NCI-H345 treated with DMSO at 0.1 percent for 48 hours (cell line): Measurements from ENCODE around the gene RTL5.
"Not testable (repeated sequence)": the region's sequence is repeated elsewhere in the genome, so short reads cannot be mapped to it uniquely, and the experiment has no call there.

Experiments
- DNase-seq: peaks from one replicate; lab custom pipeline; 2025; ENCODE audit not compliant: unreplicated experiment; lab: John Stamatoyannopoulos, UW

RTL5 gene

DNA sequence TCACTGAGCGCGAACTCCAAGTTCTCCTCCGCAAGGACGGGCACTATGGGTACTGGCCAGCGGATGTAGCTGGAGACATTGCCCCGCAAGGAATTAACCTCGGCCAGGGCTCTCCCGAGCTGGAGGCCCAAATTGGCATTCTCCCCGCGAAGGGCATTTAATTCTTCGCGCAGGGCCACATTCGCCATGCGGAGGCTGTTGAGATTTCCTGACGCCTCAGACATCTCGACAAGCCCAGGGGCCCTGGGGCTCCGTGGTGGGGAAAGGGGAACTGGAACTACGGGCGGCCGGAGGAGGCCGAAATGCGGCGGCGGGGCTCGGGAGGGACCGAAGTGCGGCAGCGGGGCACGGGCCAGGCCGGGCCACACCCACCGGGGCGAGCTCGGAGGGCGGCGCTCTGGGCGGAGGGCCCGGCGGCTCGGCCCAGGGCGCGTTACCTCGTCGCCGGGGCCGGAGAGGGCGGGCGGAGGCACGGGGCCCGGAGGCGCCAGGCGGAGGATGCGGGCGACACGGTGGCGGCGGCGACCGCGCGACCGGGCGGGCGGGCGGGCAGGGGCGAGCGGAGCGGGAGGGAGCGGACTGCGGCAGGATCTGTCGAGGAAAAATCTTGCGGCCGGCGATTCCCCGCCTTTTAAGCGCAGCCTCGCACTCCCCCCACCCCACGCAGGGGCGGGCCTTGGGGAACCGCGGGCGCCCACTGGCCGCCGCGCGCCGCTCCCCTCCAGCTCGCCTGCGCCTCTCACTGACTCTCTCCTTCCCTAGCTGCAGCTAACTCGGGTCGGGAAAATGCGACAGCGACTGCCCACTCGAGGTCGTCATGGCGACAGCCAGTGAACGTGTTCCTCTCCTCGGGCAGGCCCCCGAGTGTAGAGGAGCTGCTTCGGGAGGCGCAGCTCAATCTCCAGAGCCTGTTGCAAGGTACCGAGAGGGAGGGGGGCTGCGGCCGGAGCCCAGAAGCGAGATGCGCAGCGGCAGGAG lies at the start of gene RTL5:
Gene RTL5 (minus strand): TSS at position 599 of the 978 bp plus-strand sequence.
- peak; percentile 83 for DNase-seq

DNA sequence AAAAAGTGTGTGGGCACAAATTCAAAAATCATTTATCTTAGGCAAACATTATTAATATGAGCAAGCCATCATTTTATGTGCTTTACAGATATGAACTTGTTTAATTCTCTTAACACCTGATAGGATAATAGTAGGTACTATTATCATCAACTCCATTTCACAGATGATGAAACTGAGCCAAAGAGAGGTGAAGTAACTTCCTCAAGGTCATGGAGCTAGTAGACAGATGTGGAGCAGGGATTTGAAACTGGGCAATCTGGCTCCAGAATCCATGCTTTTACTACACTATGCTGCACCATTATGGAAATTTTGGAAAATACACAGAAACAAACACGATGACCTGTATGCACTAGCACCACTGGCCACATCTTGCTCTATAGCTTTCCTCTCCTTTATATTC lies 48.8 kb upstream of the RTL5 start:
- no peak for DNase-seq

DNA sequence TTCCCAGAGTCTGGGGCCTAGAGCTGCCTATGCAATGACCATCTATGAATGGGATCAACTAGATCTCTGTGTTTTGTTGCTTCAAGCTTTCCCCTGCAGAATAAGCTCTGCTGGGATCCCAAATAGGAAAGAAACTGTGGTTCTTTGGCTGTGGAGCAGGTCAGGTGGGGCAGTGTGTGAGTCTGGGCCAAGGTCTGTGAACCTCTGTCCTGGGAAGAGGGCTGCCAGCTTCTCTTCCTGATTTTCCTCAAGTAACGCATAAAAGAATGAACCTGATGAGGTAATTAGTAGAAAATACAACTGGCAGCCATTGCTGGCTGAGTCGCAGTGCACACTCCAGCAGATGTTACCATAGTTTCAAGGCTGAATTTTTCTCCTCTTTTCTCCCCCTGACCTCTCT lies 45.3 kb upstream of the RTL5 start:
- no peak for DNase-seq

DNA sequence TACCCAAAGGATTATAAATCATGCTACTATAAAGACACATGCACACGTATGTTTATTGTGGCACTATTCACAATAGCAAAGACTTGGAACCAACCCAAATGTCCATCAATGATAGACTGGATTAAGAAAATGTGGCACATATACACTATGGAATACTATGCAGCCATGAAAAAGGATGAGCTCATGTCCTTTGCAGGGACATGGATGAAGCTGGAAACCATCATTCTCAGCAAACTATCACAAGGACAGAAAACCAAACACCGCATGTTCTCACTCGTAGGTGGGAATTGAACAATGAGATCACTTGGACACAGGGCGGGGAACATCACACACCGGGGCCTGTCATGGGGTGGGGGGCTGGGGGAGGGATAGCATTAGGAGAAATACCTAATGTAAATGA lies 44.6 kb upstream of the RTL5 start:
- DNase-seq = not testable (repeated sequence)

DNA sequence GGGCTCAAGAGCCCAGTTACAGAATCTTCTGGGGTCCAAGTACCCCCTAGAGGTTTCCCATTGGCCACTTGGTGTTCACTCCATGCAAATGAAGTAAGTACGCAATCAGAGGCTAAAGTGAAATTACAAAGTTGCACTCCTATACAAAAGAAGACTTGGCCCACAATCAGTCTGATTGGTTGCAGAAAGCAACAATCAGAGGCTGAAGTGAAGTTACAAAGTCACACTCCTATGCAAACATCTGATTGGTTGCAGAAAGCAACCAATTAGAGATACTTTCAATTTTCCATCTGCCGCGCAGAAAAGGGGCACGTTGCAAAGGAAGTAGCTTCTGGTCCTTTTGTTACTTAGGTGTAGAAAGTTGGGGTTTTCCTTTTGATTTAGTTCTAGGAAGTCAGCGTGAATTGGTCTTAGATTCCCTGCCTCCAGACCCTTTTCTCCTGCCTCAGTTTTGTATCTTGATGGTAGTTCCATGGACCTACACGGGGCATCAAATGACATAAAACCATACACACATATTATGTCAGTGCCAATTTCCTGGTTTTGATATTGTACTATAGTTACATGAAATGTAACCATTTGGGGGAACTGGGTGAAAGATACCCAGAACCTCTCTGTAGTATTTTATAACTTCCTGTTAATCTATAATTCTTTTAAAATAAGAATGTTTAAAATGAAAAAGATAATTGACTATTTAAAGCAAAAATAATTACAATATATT lies 37.5 kb upstream of the RTL5 start:
- DNase-seq = no peak

DNA sequence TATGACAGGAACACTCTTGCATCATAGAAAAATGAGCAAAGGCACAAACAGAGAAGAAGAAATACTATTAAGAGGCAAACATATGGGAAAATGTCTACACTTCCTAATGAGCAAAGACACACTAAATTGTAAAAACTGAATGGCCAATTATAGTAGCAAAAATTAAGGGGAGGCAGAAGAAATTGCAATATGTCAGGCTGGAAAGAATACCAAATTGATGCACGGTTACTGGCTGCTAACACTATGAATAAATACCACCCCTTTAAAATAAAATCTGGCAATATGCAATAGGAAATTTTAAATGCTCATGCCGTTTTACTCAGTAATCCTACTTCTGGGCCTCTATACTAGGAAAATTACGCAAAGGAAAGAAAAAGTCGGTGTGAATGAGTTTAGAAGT lies 33.8 kb upstream of the RTL5 start:
- no peak for DNase-seq

DNA sequence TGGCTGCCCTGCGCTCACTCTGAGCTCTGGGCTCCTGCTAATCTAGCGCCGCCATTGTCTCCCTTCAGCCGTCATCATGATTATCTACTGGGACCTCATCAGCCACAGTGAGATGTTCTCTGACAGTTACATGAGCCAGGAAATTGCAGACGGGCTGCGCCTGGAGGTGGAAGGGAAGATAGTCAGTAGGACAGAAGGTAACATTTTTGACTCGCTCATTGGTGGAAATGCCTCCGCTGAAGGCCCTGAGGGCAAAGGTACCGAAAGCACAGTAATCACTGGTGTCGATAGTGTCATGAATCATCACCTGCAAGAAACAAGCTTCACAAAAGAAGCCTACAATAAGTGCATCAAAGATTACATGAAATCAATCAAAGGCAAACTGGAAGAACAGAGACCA lies 28.1 kb upstream of the RTL5 start:
- DNase-seq = no peak

DNA sequence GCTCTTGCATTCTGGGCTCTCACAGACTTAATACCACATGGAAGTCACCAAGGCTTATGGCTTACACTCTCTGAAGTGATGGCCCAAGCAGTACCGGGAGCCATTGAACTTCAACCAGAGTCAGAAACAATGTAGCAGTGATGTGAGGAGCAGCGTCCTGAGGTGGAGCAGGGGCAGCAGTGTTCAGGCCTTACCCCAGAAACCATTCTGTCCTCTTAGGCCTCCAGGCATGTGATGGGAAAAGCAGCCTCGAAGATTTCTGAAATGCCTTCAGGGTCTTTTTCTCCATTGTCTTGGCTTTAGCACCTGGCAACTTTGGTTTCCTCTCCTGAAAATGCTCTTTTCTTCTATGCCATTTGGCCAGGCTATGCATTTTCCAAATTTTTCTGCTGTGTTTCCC lies 27.1 kb upstream of the RTL5 start:
- no peak for DNase-seq

DNA sequence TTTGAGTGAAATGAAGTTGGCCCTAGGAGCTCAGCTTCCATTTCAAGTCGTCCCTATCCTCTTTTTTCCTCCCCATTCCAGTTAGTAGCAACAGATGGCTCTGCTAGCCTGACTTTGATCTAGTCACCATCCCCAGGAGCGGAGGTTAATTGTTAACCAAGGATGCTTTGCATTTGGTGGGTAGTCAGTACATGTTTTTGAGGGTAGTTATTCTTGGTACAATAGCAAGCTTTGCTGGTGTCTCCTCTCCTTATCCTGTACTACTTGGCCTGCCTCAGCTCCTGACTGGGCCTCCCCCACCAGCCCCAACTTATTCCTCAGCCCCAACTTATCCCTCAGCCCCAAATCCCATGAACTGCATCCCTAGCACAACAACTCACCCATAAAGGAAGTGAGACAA lies 14.8 kb upstream of the RTL5 start:
- DNase-seq = no peak

DNA sequence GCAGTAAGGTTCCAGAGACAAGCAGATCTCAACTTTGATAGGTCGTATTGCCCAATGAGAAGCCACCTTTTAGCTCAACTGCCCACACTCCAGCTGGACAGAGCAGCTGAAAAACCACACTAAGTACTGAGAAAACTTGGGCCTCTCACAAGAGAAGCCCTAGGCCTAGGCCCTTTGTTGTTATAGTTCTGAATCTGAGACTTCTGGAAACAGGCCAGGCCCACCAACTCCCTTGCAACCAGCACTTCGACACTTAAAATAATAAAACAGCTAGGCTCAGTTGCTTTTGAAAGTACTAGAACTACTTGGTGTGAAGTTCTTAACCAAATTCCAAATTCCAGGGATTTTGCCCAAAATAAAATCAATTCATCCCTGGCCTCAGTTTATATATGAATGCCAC lies 13.5 kb upstream of the RTL5 start:
- no peak for DNase-seq

DNA sequence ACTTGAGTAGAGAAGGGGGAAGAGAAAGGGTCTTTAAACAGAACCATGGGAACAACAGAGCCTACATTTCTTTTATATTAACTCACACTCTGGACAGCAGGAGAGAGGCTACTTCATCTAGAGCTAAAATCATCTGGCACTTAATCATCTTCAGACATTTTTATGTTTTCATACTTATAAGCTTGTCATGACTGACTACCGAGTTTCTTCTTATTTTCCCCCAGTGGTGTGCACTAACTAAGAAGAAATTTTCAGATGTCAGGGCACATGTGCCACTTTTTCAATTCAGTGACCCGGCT lies 11.8 kb upstream of the RTL5 start:
- no peak for DNase-seq

DNA sequence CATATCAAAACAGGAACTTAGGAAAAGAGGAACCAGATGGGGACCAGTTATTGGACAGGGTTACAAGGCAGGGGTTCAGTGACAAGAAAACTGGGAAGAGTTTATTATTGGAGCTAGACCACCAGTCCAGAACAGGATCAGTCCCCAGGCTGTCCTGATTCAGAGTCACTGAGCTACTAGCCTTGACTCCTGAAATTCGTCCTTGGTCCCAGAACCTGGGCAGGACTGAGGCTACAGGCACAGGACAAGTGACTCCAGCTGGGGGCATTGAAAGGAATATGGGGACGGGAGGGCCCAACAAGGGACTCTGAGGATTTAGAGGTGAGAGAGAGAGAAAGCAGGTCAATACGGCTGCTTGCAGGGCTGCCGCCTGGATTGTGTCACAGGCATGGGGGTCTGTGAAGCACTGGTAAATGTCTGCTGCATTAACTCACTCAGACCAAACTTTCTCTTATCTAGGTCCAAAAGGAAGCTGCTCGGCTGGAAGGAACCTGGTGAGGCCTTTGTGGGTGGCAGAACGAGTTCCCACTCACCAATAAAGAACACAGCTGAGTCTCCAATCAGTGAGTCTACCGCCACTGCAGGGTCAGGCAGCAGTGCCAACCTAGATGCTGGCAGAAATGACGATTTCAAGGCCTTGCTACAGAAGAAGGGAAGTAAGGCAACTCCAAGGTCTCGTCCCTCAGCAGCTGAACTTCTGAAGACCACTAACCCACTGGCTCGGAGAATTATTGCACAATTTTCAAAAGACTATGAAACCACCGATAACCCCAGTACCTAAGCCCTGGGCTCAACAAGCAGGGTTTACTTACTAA lies 11.3 kb upstream of the RTL5 start:
- no peak for DNase-seq

DNA sequence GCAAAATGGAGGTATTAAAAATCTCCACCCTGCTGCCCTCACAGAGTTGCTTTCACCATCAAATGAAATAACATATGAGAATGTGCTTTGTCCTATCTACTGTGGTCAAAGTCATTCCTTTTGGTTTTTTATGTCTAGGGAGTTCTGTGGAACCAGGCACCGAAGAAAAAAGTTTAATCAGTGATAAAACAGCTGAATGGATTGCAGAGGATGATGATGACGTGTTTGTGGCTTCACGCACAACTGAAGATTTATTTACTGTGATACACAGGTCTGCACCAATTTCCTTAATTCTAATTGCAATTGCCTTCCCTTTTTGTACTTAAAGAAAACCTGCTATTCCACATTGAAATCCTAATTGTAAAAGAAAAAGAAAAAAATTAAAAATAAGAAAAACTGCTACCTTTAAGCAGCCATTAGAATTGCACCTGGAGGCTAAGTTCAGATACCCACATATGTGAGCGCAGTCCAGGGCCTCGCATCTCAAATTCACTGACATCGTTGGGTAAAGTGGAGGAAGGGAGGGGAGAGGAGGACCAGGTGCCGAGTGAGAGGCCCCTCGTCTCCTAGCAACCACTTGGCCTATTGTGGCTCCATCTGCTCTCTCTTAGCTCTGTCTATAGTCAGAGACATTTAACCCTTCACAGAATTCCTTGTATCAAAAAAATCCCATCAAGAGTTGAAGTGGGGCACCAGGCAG lies 10.5 kb upstream of the RTL5 start:
- peak; percentile 85 for DNase-seq

DNA sequence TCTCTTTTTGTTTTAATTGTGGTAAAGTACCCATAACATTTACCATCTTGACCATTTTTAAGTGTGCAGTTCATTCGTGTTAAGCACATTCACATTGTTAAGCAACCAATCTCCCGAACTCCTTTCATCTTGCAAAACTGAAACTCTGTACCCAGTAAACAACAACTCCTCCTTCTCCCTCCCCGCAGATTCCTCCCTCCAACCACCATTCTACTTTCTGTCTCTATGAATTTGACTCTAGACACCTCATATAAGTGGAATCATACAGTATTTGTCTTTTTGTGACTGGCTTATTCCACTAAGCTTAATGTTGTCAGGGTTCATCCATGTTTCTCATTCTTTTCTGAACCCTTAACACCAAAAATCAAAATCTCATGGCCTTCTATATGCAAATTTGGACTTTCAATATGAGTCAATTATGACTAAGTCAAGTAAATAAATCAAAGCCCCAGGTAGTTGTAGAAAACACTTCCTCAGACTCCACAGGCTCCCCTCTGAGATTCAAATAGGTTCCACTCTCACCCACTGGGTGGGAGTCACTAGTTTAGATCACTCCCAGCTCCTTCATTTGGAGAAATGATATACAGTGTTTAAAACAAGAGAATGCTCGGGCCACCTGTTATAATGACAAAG lies 9.8 kb upstream of the RTL5 start:
- no peak for DNase-seq

DNA sequence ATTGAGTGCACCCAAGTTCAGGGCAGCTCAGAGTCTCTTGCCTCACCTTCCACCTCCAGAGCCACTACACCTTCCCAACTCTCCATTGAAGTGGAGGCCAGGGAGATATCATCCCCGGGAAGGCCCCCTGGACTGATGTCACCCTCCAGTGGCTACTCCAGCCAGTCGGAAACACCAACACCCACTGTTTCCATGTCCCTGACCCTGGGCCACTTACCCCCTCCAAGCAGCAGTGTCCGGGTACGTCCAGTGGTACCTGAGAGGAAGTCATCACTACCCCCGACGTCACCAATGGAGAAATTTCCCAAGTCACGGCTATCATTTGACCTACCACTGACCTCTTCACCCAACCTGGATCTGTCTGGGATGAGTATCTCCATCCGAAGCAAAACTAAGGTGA lies 7.8 kb upstream of the RTL5 start:
- no peak for DNase-seq

DNA sequence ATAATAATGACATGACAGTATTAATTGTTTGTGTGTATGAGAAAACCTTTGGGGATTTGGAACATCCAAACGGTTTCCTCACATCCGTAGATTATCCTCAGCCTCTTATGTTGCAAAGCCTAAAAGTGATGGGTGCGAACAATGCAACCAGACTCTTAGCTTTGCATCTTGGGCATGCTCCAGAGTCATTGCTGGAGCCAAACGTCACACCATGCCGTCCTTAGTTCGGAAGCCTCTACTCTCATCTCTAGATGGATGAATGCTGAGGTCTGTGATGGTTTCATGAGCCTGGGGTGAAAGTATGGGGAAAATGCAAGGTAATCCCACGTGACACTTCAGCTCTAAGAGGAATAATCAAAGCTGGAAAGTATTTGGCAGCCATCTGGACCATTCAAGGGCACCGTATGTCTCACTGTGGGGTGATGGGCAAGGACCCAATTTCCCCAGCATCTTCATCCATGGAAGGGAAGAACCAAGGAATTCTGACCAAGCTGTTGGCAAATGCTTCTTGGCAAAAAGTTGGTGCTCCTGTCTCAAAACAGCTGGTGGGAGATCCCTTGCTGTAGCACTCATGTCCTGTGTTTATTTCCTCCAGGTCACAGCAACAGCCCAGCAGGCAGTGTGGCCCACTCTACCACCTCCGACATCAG lies 6.3 kb upstream of the RTL5 start:
- DNase-seq = no peak

DNA sequence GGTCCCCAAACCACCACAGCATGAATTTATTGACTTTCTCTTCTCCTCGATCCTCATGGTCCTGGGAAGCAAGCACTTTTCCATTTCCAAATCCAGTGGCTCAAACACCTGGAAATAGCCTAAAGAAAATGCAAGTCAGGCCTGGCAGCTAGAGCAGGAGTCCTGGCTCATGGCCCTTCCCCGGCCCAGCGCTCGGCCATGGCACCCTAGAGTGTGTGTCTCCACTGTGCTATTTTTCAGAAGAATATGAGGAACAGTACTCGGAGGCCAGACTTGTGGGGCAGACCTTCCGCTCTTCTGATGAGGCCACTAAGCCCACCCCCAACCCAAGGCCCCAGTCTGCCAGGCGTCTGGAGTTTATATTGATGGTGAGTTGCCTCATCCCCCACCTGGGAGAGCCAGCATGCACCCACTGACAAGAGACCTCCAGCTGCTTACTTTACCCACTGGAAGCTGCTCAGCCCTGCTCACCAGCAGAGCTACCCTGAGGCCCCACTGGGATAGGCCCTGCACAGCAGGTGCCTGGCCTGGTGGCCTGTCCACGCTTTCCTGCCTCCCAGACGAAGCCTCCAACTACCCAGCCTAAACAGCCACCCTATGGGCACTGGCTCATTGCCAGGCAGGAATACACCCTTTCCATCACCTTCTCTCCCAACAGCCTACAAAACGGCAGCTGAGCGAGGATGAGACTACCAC lies 2.3 kb upstream of the RTL5 start:
- no peak for DNase-seq

DNA sequence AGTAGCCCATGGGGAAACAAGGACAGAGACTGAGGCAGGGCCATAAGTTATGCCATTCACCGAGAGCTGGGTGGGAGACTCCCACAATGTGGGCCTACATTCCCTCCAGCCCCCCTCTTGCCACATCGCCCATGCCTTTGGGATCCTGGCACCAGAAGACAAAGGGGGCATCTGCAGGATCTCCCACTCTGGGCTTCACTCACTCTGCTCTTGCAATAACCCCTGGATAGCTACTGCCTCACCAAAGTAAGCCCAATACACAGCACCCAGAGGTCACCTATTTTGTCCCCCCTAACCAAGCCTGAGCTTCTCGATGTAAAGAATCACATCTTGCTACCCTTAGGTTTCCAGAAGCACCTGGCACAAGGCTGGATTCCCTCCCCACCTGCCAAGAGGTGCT lies 741 bp upstream of the RTL5 start:
- DNase-seq = no peak

DNA sequence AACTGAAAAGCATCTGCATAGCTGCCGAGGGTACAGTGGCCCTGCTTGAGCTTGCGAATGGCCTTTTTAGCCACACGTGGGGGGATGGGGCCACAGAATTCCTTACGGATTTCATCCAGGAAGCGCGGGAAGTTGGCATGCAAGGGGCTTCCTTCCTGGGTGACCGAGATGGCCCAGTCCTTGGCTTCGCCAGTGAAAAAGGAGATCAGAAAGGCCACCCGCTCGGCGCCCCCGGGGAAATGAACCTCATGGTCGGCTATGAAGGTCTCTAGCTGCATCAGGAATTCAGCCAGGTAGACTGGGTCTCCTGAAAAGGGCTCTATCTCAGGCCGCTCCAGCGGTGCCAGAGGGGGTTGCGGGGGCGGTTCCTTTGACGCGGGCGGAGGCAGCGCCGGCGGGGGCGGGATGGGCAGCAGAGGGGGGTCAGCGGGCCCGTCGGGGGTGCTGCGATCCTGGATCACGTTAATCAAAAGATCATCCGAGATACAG lies 909 bp downstream of the RTL5 start:
- no peak for DNase-seq
